Trophoblast cell (in vitro differentiated cells and primary cell): ENCODE data around the gene ASTL.

Experiments used
- DNase-seq, 2 donors: peaks; one replicate each; pipeline ENCODE4 v3.0.0-alpha.2; 2016
- H2AFZ ChIP-seq: 2 replicates; pipeline ENCODE4 v1.6.1; 2013; ENCODE audit warnings: low read length, moderate library complexity, mild to moderate bottlenecking; ENCODE audit not compliant: insufficient read depth, poor library complexity
- H2AK5ac ChIP-seq: 2 replicates; pipeline ENCODE4 v1.6.1; 2013; ENCODE audit warnings: mild to moderate bottlenecking, low read length
- H2BK120ac ChIP-seq: 2 replicates; pipeline ENCODE4 v1.6.1; 2013; ENCODE audit warnings: low read length, mild to moderate bottlenecking, moderate library complexity; ENCODE audit not compliant: insufficient read depth, poor library complexity
- H2BK12ac ChIP-seq: 2 replicates; pipeline ENCODE4 v1.6.1; 2013; ENCODE audit warnings: mild to moderate bottlenecking, low read length, moderate library complexity
- H2BK5ac ChIP-seq: 2 replicates; pipeline ENCODE4 v1.6.1; 2013; ENCODE audit warnings: low read length, low read depth, moderate library complexity, mild to moderate bottlenecking; ENCODE audit not compliant: poor library complexity
- H3K14ac ChIP-seq: 2 replicates; pipeline ENCODE4 v1.6.1; 2013; ENCODE audit warnings: mild to moderate bottlenecking, low read length
- H3K18ac ChIP-seq: 2 replicates; pipeline ENCODE4 v1.6.1; 2013; ENCODE audit warnings: mild to moderate bottlenecking, low read length
- H3K23ac ChIP-seq: 2 replicates; pipeline ENCODE4 v1.6.1; 2013; ENCODE audit warnings: low read length
- H3K27ac ChIP-seq: 2 replicates; pipeline ENCODE4 v1.5.1; 2013; ENCODE audit warnings: low read depth, mild to moderate bottlenecking, inconsistent platforms, low read length, moderate library complexity
- H3K27me3 ChIP-seq: 2 replicates; pipeline ENCODE4 v1.6.1; 2013; ENCODE audit warnings: inconsistent platforms, mild to moderate bottlenecking, low read length, moderate library complexity; ENCODE audit not compliant: insufficient read depth
- H3K36me3 ChIP-seq, 2 experiments: 1 replicate in 1 of 2; 2 replicates in 1 of 2; pipeline ENCODE4 v1.6.1; 2013; ENCODE audit warnings: low read length in 2 of 2, mild to moderate bottlenecking in 2 of 2, moderate library complexity in 1 of 2; ENCODE audit not compliant: insufficient read depth in 2 of 2, control insufficient read depth in 1 of 2
- H3K4ac ChIP-seq: 2 replicates; pipeline ENCODE4 v1.6.1; 2013; ENCODE audit warnings: low read depth, mild to moderate bottlenecking, low read length, moderate library complexity
- H3K4me1 ChIP-seq, 2 experiments: 1 replicate in 1 of 2; 2 replicates in 1 of 2; pipeline ENCODE4 v1.6.1; 2013; ENCODE audit warnings: low read length in 2 of 2, mild to moderate bottlenecking in 2 of 2, moderate library complexity in 1 of 2; ENCODE audit not compliant: insufficient read depth in 2 of 2, control insufficient read depth in 1 of 2
- H3K4me2 ChIP-seq: 2 replicates; pipeline ENCODE4 v1.6.1; 2013; ENCODE audit warnings: inconsistent platforms, mild to moderate bottlenecking, low read length, moderate library complexity
- H3K4me3 ChIP-seq: 2 replicates; pipeline ENCODE4 v1.5.1; 2013; ENCODE audit warnings: mild to moderate bottlenecking, low read depth, low read length, inconsistent platforms
- H3K79me1 ChIP-seq: one replicate; pipeline ENCODE4 v1.6.1; 2013; ENCODE audit warnings: low read length
- H3K79me2 ChIP-seq: 2 replicates; pipeline ENCODE4 v1.6.1; 2013; ENCODE audit warnings: low read length, mild to moderate bottlenecking; ENCODE audit not compliant: control insufficient read depth, insufficient read depth, poor library complexity
- H3K9ac ChIP-seq: 2 replicates; pipeline ENCODE4 v1.6.1; 2013; ENCODE audit warnings: mild to moderate bottlenecking, low read length
- H3K9me3 ChIP-seq: 2 replicates; pipeline ENCODE4 v1.6.1; 2013; ENCODE audit warnings: low read depth, mild to moderate bottlenecking, control low read depth, inconsistent platforms, low read length; ENCODE audit not compliant: insufficient read depth
- H4K12ac ChIP-seq: 2 replicates; pipeline ENCODE4 v1.6.1; 2013; ENCODE audit warnings: low read depth, mild to moderate bottlenecking, low read length, moderate library complexity
- H4K8ac ChIP-seq: 2 replicates; pipeline ENCODE4 v1.6.1; 2013; ENCODE audit warnings: low read depth, mild to moderate bottlenecking, low read length, moderate library complexity
- H4K91ac ChIP-seq: one replicate; pipeline ENCODE4 v1.6.1; 2013; ENCODE audit warnings: low read depth, mild to moderate bottlenecking, low read length, moderate library complexity
- WGBS: extraction: QIAGEN DNeasy Blood & Tissue Kit; methylation state at CpG from one replicate; pipeline ENCODE4 v1.1.7; 2013; ENCODE audit warnings: missing lambda C conversion rate; ENCODE audit not compliant: insufficient read length, insufficient coverage; ENCODE audit errors: extremely low coverage; 5-methylcytosine and 5-hydroxymethylcytosine counted together

The ASTL gene

GRCh38 chr2:96135171-96135570 lies 3.1 kb downstream of the ASTL start:
- H3K9me3 ChIP-seq: peaks cover 8% of the 10 kb centered on the region
- no peak overlapping the region for H2BK12ac ChIP-seq
- H3K4me2 ChIP-seq: no peak overlapping the region
- no peak overlapping the region for H3K23ac ChIP-seq
- no peak overlapping the region for H2BK5ac ChIP-seq
- H3K36me3 ChIP-seq: no peaks in the 10 kb centered on the region
- no peaks in the 10 kb centered on the region for H3K79me1 ChIP-seq
- no peaks in the 10 kb centered on the region for H3K27me3 ChIP-seq
- no peak overlapping the region for H4K8ac ChIP-seq
- no peak overlapping the region for H3K4me3 ChIP-seq
- H2AFZ ChIP-seq: no peak overlapping the region
- no peaks in the 10 kb centered on the region for H3K4me1 ChIP-seq
- no peak overlapping the region for H3K14ac ChIP-seq
- H2AK5ac ChIP-seq: no peak overlapping the region
- DNase-seq: no peak
- no CpG with 5 or more reads among the region's 9 CpGs for whole genome bisulfite sequencing
- no peak overlapping the region for H3K27ac ChIP-seq
- no peaks in the 10 kb centered on the region for H3K79me2 ChIP-seq
- H3K18ac ChIP-seq: no peak overlapping the region
- no peak overlapping the region for H3K9ac ChIP-seq
- H3K4ac ChIP-seq: no peak overlapping the region
- H2BK120ac ChIP-seq: no peak overlapping the region
- no peak overlapping the region for H4K12ac ChIP-seq
- H4K91ac ChIP-seq: no peak overlapping the region

- no peaks in the 10 kb centered on the region for H3K36me3 ChIP-seq
- no peak overlapping the region for H4K8ac ChIP-seq
- H3K23ac ChIP-seq: no peak overlapping the region
- H3K79me2 ChIP-seq: no peaks in the 10 kb centered on the region
- H3K14ac ChIP-seq: no peak overlapping the region
- no peaks in the 10 kb centered on the region for H3K27me3 ChIP-seq
- DNase-seq: no peak
- H3K4me1 ChIP-seq: no peaks in the 10 kb centered on the region
- H2BK120ac ChIP-seq: no peak overlapping the region
- H3K18ac ChIP-seq: no peak overlapping the region
- no peak overlapping the region for H4K12ac ChIP-seq
- H3K9me3 ChIP-seq: peaks cover 8% of the 10 kb centered on the region
- no peak overlapping the region for H3K4me2 ChIP-seq
- H3K27ac ChIP-seq: no peak overlapping the region
- no peak overlapping the region for H2AFZ ChIP-seq
- H3K79me1 ChIP-seq: no peaks in the 10 kb centered on the region
- no peak overlapping the region for H2BK12ac ChIP-seq
- no peak overlapping the region for H3K4me3 ChIP-seq
- no peak overlapping the region for H2BK5ac ChIP-seq
- no peak overlapping the region for H2AK5ac ChIP-seq
- no peak overlapping the region for H3K4ac ChIP-seq
- no peak overlapping the region for H3K9ac ChIP-seq
- H4K91ac ChIP-seq: no peak overlapping the region
- WGBS: no CpG with 5 or more reads among the region's 11 CpGs
Measured at GRCh38 chr2:96134421-96134820, 3.9 kb downstream of the ASTL start.

- Histone ChIP-seq H3K18ac (no peak overlapping the region), H3K36me3 (no peaks in the 10 kb centered on the region), H3K4ac (no peak overlapping the region), H2BK5ac (no peak overlapping the region), H3K9me3 (peaks cover 8% of the 10 kb centered on the region), H3K27me3 (no peaks in the 10 kb centered on the region), H3K79me1 (no peaks in the 10 kb centered on the region), H4K91ac (no peak overlapping the region), H2BK120ac (no peak overlapping the region), H3K4me3 (no peak overlapping the region), H3K23ac (no peak overlapping the region), H2AFZ (no peak overlapping the region), H4K8ac (no peak overlapping the region), H3K4me2 (no peak overlapping the region), H3K4me1 (no peaks in the 10 kb centered on the region), H3K14ac (no peak overlapping the region), H3K79me2 (no peaks in the 10 kb centered on the region), H2AK5ac (no peak overlapping the region), H4K12ac (no peak overlapping the region), H3K27ac (no peak overlapping the region), H2BK12ac (no peak overlapping the region), H3K9ac (no peak overlapping the region)
- DNase-seq: no peak
- WGBS: no CpG with 5 or more reads among the region's 26 CpGs
Measured at GRCh38 chr2:96131813-96132745, 6.2 kb downstream of the ASTL start.

GRCh38 chr2:96131152-96131812 lies 7.0 kb downstream of the ASTL start:
- Histone ChIP-seq H3K79me2 (no peaks in the 10 kb centered on the region), H4K91ac (no peak overlapping the region), H2BK120ac (no peak overlapping the region), H3K18ac (no peak overlapping the region), H3K23ac (no peak overlapping the region), H3K27ac (no peak overlapping the region), H3K14ac (no peak overlapping the region), H4K12ac (no peak overlapping the region), H3K4me3 (no peak overlapping the region), H3K36me3 (no peaks in the 10 kb centered on the region), H3K4ac (no peak overlapping the region), H3K4me2 (no peak overlapping the region), H3K9me3 (peaks cover 5% of the 10 kb centered on the region), H2AK5ac (no peak overlapping the region), H3K27me3 (no peaks in the 10 kb centered on the region), H3K4me1 (no peaks in the 10 kb centered on the region), H2BK12ac (no peak overlapping the region), H4K8ac (no peak overlapping the region), H2AFZ (no peak overlapping the region), H2BK5ac (no peak overlapping the region), H3K79me1 (no peaks in the 10 kb centered on the region), H3K9ac (no peak overlapping the region)
- WGBS: no CpG with 5 or more reads among the region's 10 CpGs
- DNase-seq: no peak
